Prostate gland (tissue), 2 donors: ENCODE results near the gene COMMD10. TPM values are rescaled to one million over a fixed set of nuclear protein-coding genes. Genes with fewer than 3 reads are reported as not detected.

Experiments
- DNase-seq: peaks from one replicate; pipeline ENCODE4 v3.0.0-alpha.2; 2019; ENCODE audit warnings: low spot score
- H3K27ac ChIP-seq, 2 donors: fragments of 200-600 bp; sonication (generic); 2 replicates each; pipeline ENCODE4 v1.5.1; 2017 to 2019
- H3K27me3 ChIP-seq: fragments of 200-600 bp; sonication (generic); replicated peaks from 2 replicates; pipeline ENCODE4 v1.5.1; 2019; ENCODE audit not compliant: insufficient read depth
- H3K36me3 ChIP-seq, 2 donors: fragments of 200-600 bp; sonication (generic); 1 replicate in 1 of 2; 2 replicates in 1 of 2; pipeline versions ENCODE4 v1.5.1 to v1.8.1; 2017 to 2019
- H3K4me1 ChIP-seq: fragments of 200-600 bp; sonication (generic); replicated peaks from 2 replicates; pipeline ENCODE4 v1.5.1; 2019
- H3K4me3 ChIP-seq, 2 donors: fragments of 200-600 bp; sonication (generic); 2 replicates each; pipeline ENCODE4 v1.5.1; 2017 to 2019
- H3K9me3 ChIP-seq: fragments of 200-600 bp; sonication (generic); 2 replicates; pipeline ENCODE4 v1.5.1; 2017
- CTCF ChIP-seq, 4 experiments: fragments of 200-600 bp in 2 of 4; fragments of 450-650 bp in 2 of 4; sonication (generic) in 2 of 4; IDR thresholded peaks; 1 replicate in 3 of 4; 2 replicates in 1 of 4; pipeline ENCODE4 v1.5.1; 2016 to 2019; ENCODE audit warnings: antibody characterized with exemption in 4 of 4, mild to moderate bottlenecking in 2 of 4, moderate library complexity in 2 of 4
- POLR2A ChIP-seq: fragments of 450-650 bp; IDR thresholded peaks from one replicate; pipeline ENCODE4 v1.6.1; 2016; ENCODE audit warnings: antibody characterized with exemption, mild to moderate bottlenecking
- POLR2AphosphoS5 ChIP-seq: sonication (generic); formaldehyde crosslinking; IDR thresholded peaks from one replicate; pipeline ENCODE4 v1.6.1; 2017; ENCODE audit warnings: antibody characterized with exemption
- WGBS: methylation state at CpG from one replicate; pipeline ENCODE4 v1.1.5; 2018; 5-methylcytosine and 5-hydroxymethylcytosine counted together
- intact Hi-C: fragments of 100-400 bp; cut with DNase I; formaldehyde crosslinking; loops from one replicate; pipeline ENCODE4 v1.14.2; 2022
- total RNA-seq, 2 donors: library from RNA; depleted of rRNA; stranded (reverse); fragments of >200 nt; gene quantifications; one replicate each; pipeline ENCODE4 v1.1.0, GENCODE V29; 2016

The COMMD10 gene
- 10 to 100 TPM; 26.6 to 27.9 TPM for total RNA-seq

GRCh38 chr5:116084871-116085715 lies at the start of gene COMMD10:
COMMD10 (plus strand) TSS chr5:116085025.
- Histone ChIP-seq H3K27me3 (no peaks in the 10 kb centered on the region), H3K36me3 (no peaks in the 10 kb centered on the region), H3K9me3 (no peaks in the 10 kb centered on the region), H3K4me1 (no peaks in the 10 kb centered on the region), H3K4me3 (peak within 1 kb of the TSS; percentile 92 to 96), H3K27ac (peak within 1 kb of the TSS; percentile 92)
- WGBS = under 1% methylated on average over 53 of the region's 65 CpGs
- peak; percentile 66 for DNase-seq
- TF ChIP-seq POLR2AphosphoS5 (peak; percentile 12), CTCF (IDR thresholded peaks at IDR 0.05) (no peak), POLR2A (peak; percentile 22)
- intact Hi-C loops = no loop called here

GRCh38 chr5:116035123-116035522 lies 49.7 kb upstream of the COMMD10 start:
- Histone ChIP-seq H3K4me1 (no peaks in the 10 kb centered on the region), H3K36me3 (no peaks in the 10 kb centered on the region), H3K4me3 (no peak overlapping the region), H3K27me3 (no peaks in the 10 kb centered on the region), H3K9me3 (no peaks in the 10 kb centered on the region), H3K27ac (no peak overlapping the region)
- intact Hi-C loops = no loop called here
- TF ChIP-seq POLR2A = no peak
- TF ChIP-seq POLR2AphosphoS5 = no peak
- no peak for TF ChIP-seq CTCF (IDR thresholded peaks at IDR 0.05)
- no peak for DNase-seq
- WGBS = 86% methylated on average over 5 of the region's 5 CpGs

- H3K9me3 ChIP-seq = no peaks in the 10 kb centered on the region
- no peak overlapping the region for H3K4me3 ChIP-seq
- no peaks in the 10 kb centered on the region for H3K27me3 ChIP-seq
- H3K36me3 ChIP-seq = no peaks in the 10 kb centered on the region
- no peaks in the 10 kb centered on the region for H3K4me1 ChIP-seq
- H3K27ac ChIP-seq = no peak overlapping the region
- TF ChIP-seq CTCF (IDR thresholded peaks at IDR 0.05) (no peak), POLR2AphosphoS5 (no peak), POLR2A (no peak)
- intact Hi-C loops = no loop called here
- 72% methylated on average over 3 of the region's 3 CpGs for WGBS
- no peak for DNase-seq
Observed at GRCh38 chr5:116037236-116037822, 47.5 kb upstream of the COMMD10 start.

GRCh38 chr5:116038817-116039216 lies 46.0 kb upstream of the COMMD10 start:
- Histone ChIP-seq H3K9me3 (no peaks in the 10 kb centered on the region), H3K36me3 (no peaks in the 10 kb centered on the region), H3K4me1 (no peaks in the 10 kb centered on the region), H3K27me3 (no peaks in the 10 kb centered on the region), H3K27ac (no peak overlapping the region), H3K4me3 (no peak overlapping the region)
- no peak for DNase-seq
- 70% methylated on average over 3 of the region's 3 CpGs for WGBS
- intact Hi-C loops = no loop called here
- TF ChIP-seq POLR2AphosphoS5 = no peak
- TF ChIP-seq POLR2A = no peak
- TF ChIP-seq CTCF (IDR thresholded peaks at IDR 0.05) = no peak
